ENCODE results near the gene SNX8. TPM values are rescaled to one million over a fixed set of nuclear protein-coding genes. Genes with fewer than 3 reads are reported as not detected.

SNX8 gene
- total RNA-seq, 1 experiment from 2014 or later, result 139 TPM

DNA sequence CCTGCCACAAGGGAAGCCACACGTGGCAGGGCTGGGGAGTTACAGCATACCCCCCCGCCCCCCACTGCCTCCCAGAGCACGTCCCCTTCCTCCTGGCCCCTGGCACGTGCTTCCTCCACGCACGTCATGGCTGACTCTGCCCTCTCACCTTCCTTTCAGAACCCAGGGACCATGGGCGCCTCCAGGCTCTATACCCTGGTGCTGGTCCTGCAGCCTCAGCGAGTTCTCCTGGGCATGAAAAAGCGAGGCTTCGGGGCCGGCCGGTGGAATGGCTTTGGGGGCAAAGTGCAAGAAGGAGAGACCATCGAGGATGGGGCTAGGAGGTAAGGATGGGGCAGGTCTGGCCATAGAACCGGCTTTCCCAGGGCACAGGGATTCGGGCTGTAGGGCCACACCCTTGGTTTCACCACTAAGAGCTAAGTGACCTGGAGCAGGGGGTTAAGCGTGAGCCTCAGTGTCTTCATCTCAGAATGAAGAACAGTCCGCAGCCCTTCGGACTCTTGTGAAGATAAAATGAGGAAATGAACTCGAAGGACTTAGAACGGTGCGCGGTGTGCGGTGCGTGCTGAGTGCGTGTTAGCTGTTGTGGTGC lies 69.7 kb downstream of the SNX8 start:
- BruUV-seq (replicated peaks), result no TSS peak
- in situ Hi-C loops (cut with HindIII; ENCODE audit: low pct_unique_long_range_greater_than_20kb, low sequenced_read_pairs), result no loop called here

DNA sequence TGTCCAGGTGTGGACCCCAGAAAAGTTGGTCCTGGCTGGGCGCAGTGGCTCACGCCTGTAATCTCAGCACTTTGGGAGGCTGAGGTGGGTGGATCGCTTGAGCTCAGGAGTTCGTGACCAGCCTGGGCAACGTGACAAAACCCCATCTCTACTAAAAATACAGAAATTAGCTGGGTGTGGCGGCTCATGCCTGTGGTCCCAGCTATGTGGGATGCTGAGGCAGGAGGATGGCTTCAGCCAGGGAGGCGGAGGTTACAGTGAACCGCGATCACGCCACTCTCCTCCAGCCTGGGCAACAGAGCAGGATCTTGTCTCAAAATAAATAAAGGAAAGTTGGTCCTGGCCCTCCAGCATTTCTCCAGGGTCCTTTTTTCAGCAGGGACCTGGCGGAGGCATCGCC lies 70.8 kb downstream of the SNX8 start:
- Histone ChIP-seq H3K27me3 (ENCODE audit: control insufficient read depth, insufficient read depth, low read length) (no peaks in the 10 kb centered on the region), H3K36me3 (ENCODE audit: control insufficient read depth, insufficient read depth, low read length) (peaks cover 7% of the 10 kb centered on the region), H3K9me3 (ENCODE audit: control insufficient read depth, insufficient read depth, low read depth, low read length) (no peaks in the 10 kb centered on the region), H3K4me1 (ENCODE audit: control insufficient read depth, insufficient read depth, low read length) (peaks cover 16% of the 10 kb centered on the region), H3K4me3 (ENCODE audit: low read depth in 2 of 2, low read length in 2 of 2) (no peak overlapping the region; a peak in 1 of 4 replicates), H3K27ac (ENCODE audit: low read length) (peak overlapping the region; percentile 94)
- no peak for ATAC-seq
- POLR2A ChIA-PET, result no interaction called here
- in situ Hi-C loops (cut with HindIII; ENCODE audit: low pct_unique_long_range_greater_than_20kb, low sequenced_read_pairs), result no loop called here
- intact Hi-C loops (cut with micrococcal nuclease; ENCODE audit: unreplicated experiment), result no loop called here
- CTCF ChIA-PET, result no interaction called here
- TF ChIP-seq TCF7L2 (IDR thresholded peaks at IDR 0.05; ENCODE audit: low read depth, low read length) (no peak), CTCF (IDR thresholded peaks at IDR 0.05) (no peak), SIN3A (IDR thresholded peaks at IDR 0.05; ENCODE audit: borderline replicate concordance, insufficient read depth, low read depth, low read length) (no peak), POLR2AphosphoS5 (IDR thresholded peaks at IDR 0.05; ENCODE audit: low read depth, low read length) (no peak), REST (IDR thresholded peaks at IDR 0.05; ENCODE audit: insufficient read depth in 1 of 2, low read depth in 2 of 2, low read length in 1 of 2) (no peak)
- no TSS peak for BruUV-seq (replicated peaks)
- no peak for DNase-seq (ENCODE audit: low read depth, low spot score)

More for the DNA sequence above, 69.7 kb downstream of the SNX8 start:
- ChIA-PET CTCF (no interaction called here), POLR2A (no interaction called here)
- TF ChIP-seq REST (IDR thresholded peaks at IDR 0.05; ENCODE audit: insufficient read depth in 1 of 2, low read depth in 2 of 2, low read length in 1 of 2) (no peak), CTCF (IDR thresholded peaks at IDR 0.05) (no peak), POLR2AphosphoS5 (IDR thresholded peaks at IDR 0.05; ENCODE audit: low read depth, low read length) (no peak), SIN3A (IDR thresholded peaks at IDR 0.05; ENCODE audit: borderline replicate concordance, insufficient read depth, low read depth, low read length) (no peak), TCF7L2 (IDR thresholded peaks at IDR 0.05; ENCODE audit: low read depth, low read length) (no peak)
- peaks cover 21% of the 10 kb centered on the region for H3K4me1 ChIP-seq (ENCODE audit: control insufficient read depth, insufficient read depth, low read length)
- H3K36me3 ChIP-seq (ENCODE audit: control insufficient read depth, insufficient read depth, low read length), result 0 out of 2 replicates have a peak, but pooled peaks cover under 1% of the 10 kb centered on the region
- no peak for DNase-seq (ENCODE audit: low read depth, low spot score)
- no peak for ATAC-seq
- H3K9me3 ChIP-seq (ENCODE audit: control insufficient read depth, insufficient read depth, low read depth, low read length), result no peaks in the 10 kb centered on the region
- intact Hi-C loops (cut with micrococcal nuclease; ENCODE audit: unreplicated experiment), result no loop called here
- no peak overlapping the region for H3K4me3 ChIP-seq (ENCODE audit: low read depth in 2 of 2, low read length in 2 of 2)
- H3K27ac ChIP-seq (ENCODE audit: low read length), result no peak overlapping the region
- H3K27me3 ChIP-seq (ENCODE audit: control insufficient read depth, insufficient read depth, low read length), result no peaks in the 10 kb centered on the region
